Measurements from ENCODE around the gene CSNK2B. TPM values are rescaled to one million over a fixed set of nuclear protein-coding genes. Genes with fewer than 3 reads are reported as not detected.

Gene CSNK2B
- total and polyA plus RNA-seq, 9 of the 15 experiments (the other 6 are each of a cell fraction or from before 2014, with no cell fraction given), result 120 to 1,126 (median 529) TPM

- TF ChIP-seq RBFOX2 (IDR thresholded peaks at IDR 0.05; ENCODE audit: low read depth, low read length) (peak; percentile 28), SIN3B (IDR thresholded peaks at IDR 0.05; ENCODE audit: low read depth) (no peak), CHD1 (IDR thresholded peaks at IDR 0.05; ENCODE audit: low read length) (no peak), PTTG1 (tag; IDR thresholded peaks at IDR 0.05; ENCODE audit: low read depth) (no peak), GTF2A2 (tag; IDR thresholded peaks at IDR 0.05) (0 out of 2 replicates have a peak, but pooled peaks have one; percentile 27), CREM (IDR thresholded peaks at IDR 0.05; ENCODE audit: low read depth) (no peak), HNRNPL (IDR thresholded peaks at IDR 0.05; ENCODE audit: low read depth, low read length) (no peak), CBX2 (IDR thresholded peaks at IDR 0.05; ENCODE audit: insufficient read depth, low read length, poor library complexity, severe bottlenecking) (no peak), GABPB2 (CRISPR knock-in tag; conservative IDR thresholded peaks at IDR 0.05) (no peak), FIP1L1 (IDR thresholded peaks at IDR 0.05; ENCODE audit: low read depth, low read length, poor library complexity, severe bottlenecking) (no peak), MAFK (IDR thresholded peaks at IDR 0.05; ENCODE audit: low read length) (no peak), CSDE1 (IDR thresholded peaks at IDR 0.05) (no peak), VEZF1 (CRISPR knock-in tag; IDR thresholded peaks at IDR 0.05) (peak; percentile 30; the same call in 1 of the 2 replicates), PTBP1 (IDR thresholded peaks at IDR 0.05; ENCODE audit: low read depth, low read length) (no peak), ATF6 (CRISPR knock-in tag; IDR thresholded peaks at IDR 0.05) (no peak), RBM15 (IDR thresholded peaks at IDR 0.05; ENCODE audit: insufficient read depth, low read length) (no peak), NR4A1 (CRISPR knock-in tag; IDR thresholded peaks at IDR 0.05) (no peak), NR4A1 (tag; IDR thresholded peaks at IDR 0.05) (no peak), POLR2AphosphoS2 (IDR thresholded peaks at IDR 0.05; ENCODE audit: low read length) (no peak)
- TF ChIP-seq, protein P1, sequence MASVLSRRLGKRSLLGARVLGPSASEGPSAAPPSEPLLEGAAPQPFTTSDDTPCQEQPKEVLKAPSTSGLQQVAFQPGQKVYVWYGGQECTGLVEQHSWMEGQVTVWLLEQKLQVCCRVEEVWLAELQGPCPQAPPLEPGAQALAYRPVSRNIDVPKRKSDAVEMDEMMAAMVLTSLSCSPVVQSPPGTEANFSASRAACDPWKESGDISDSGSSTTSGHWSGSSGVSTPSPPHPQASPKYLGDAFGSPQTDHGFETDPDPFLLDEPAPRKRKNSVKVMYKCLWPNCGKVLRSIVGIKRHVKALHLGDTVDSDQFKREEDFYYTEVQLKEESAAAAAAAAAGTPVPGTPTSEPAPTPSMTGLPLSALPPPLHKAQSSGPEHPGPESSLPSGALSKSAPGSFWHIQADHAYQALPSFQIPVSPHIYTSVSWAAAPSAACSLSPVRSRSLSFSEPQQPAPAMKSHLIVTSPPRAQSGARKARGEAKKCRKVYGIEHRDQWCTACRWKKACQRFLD (CRISPR knock-in tag; IDR thresholded peaks at IDR 0.05), result no peak
- TF ChIP-seq, protein P2, sequence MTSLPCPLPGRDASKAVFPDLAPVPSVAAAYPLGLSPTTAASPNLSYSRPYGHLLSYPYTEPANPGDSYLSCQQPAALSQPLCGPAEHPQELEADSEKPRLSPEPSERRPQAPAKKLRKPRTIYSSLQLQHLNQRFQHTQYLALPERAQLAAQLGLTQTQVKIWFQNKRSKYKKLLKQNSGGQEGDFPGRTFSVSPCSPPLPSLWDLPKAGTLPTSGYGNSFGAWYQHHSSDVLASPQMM (CRISPR knock-in tag; IDR thresholded peaks at IDR 0.05), result no peak
- TF ChIP-seq, protein P3, sequence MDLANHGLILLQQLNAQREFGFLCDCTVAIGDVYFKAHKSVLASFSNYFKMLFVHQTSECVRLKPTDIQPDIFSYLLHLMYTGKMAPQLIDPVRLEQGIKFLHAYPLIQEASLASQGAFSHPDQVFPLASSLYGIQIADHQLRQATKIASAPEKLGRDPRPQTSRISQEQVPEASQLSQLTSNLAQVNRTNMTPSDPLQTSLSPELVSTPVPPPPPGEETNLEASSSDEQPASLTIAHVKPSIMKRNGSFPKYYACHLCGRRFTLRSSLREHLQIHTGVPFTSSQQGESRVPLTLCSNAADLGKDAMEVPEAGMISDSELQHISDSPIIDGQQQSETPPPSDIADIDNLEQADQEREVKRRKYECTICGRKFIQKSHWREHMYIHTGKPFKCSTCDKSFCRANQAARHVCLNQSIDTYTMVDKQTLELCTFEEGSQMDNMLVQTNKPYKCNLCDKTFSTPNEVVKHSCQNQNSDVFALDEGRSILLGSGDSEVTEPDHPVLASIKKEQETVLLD (IDR thresholded peaks at IDR 0.05), result no peak
Observed at GRCh38 chr6:31691564-31692108, 25.8 kb downstream of the CSNK2B start (continued).
